Skeletal muscle tissue (tissue), 1 donor: Measurements from ENCODE around the gene MGST3. TPM values are rescaled to one million over a fixed set of nuclear protein-coding genes. Genes with fewer than 3 reads are reported as not detected.

Source experiments
- total RNA-seq: library from RNA; depleted of rRNA; stranded (reverse); fragments of >200 nt; gene quantifications from one replicate; pipeline ENCODE4 v1.2.3, GENCODE V29; 2014

The MGST3 gene
- total RNA-seq, 1 donor from 2014 or later = 170 TPM

Other genes with a start within 250 kb of the MGST3 start
- 39.1 TPM for gene RXRG, start 186.1 kb upstream of the MGST3 start, total RNA-seq
- gene LRRC52, start 87.2 kb upstream of the MGST3 start, total RNA-seq = 0.52 TPM
- gene ALDH9A1, start 67.3 kb downstream of the MGST3 start, total RNA-seq = 98.1 TPM
- 24.5 TPM for gene TMCO1, start 137.6 kb downstream of the MGST3 start, total RNA-seq
- gene UCK2, start 196.4 kb downstream of the MGST3 start, total RNA-seq = 26.1 TPM